GM21367 (cell line): Measurements from ENCODE around the gene RASGRP4.
"Not testable (repeated sequence)": the region's sequence is repeated elsewhere in the genome, so short reads cannot be mapped to it uniquely, and the experiment has no call there.

Experiments
- ATAC-seq: cut with Tn5 transposase; IDR thresholded peaks from one replicate; pipeline ENCODE4 v1.9.1; 2021; ENCODE audit not compliant: unreplicated experiment

Gene RASGRP4

GRCh38 chr19:38375098-38375493 lies 50.9 kb downstream of the RASGRP4 start:
- ATAC-seq = no peak

GRCh38 chr19:38374332-38375097 lies 51.5 kb downstream of the RASGRP4 start, which contains the start of gene PSMD8:
PSMD8 (plus strand) TSS chr19:38374571; CDS start chr19:38374602, 31 bp downstream.
- peak; percentile 86 for ATAC-seq

- no peak for ATAC-seq
These were observed 52.1 kb downstream of the RASGRP4 start for GRCh38 chr19:38373907-38374331.

GRCh38 chr19:38371081-38371480 lies 54.9 kb downstream of the RASGRP4 start:
- no peak for ATAC-seq

GRCh38 chr19:38370299-38370698 lies 55.7 kb downstream of the RASGRP4 start:
- ATAC-seq = no peak

- ATAC-seq = no peak
These were observed 56.4 kb downstream of the RASGRP4 start for GRCh38 chr19:38369584-38369983.

GRCh38 chr19:38367041-38367440 lies 59.0 kb downstream of the RASGRP4 start:
- no peak for ATAC-seq

- not testable (repeated sequence) for ATAC-seq
These were observed 62.9 kb downstream of the RASGRP4 start for GRCh38 chr19:38362946-38363688.

- peak; percentile 25 for ATAC-seq
These were observed 63.7 kb downstream of the RASGRP4 start for GRCh38 chr19:38362076-38362945.

GRCh38 chr19:38361633-38362075 lies 64.4 kb downstream of the RASGRP4 start:
- ATAC-seq = peak; percentile 67

- ATAC-seq = no peak
These were observed 65.0 kb downstream of the RASGRP4 start for GRCh38 chr19:38360839-38361631.

- ATAC-seq = no peak
These were observed 65.7 kb downstream of the RASGRP4 start for GRCh38 chr19:38360351-38360750.

GRCh38 chr19:38359242-38360021 lies 66.6 kb downstream of the RASGRP4 start:
- no peak for ATAC-seq
